DOHH2 (cell line): Measurements from ENCODE around the gene TRERF1.
"Not testable (repeated sequence)": the region's sequence is repeated elsewhere in the genome, so short reads cannot be mapped to it uniquely, and the experiment has no call there.

Experiments
- H3F3A ChIP-seq: fragments of 200-600 bp; sonication (generic), shearing (Covaris generic); 2 replicates; pipeline ENCODE4 v1.6.0; 2016; ENCODE audit warnings: antibody characterized with exemption, mild to moderate bottlenecking; ENCODE audit not compliant: control insufficient read depth, insufficient read depth
- H3K27ac ChIP-seq: fragments of 200-600 bp; sonication (generic); 2 replicates; pipeline ENCODE4 v1.5.1; 2014; ENCODE audit warnings: low read depth, mild to moderate bottlenecking, low read length, moderate library complexity
- H3K27me3 ChIP-seq: fragments of 200-600 bp; sonication (generic); 2 replicates; pipeline ENCODE4 v1.6.1; 2014; ENCODE audit warnings: mild to moderate bottlenecking, low read length, mixed read lengths; ENCODE audit not compliant: control insufficient read depth
- H3K36me3 ChIP-seq: fragments of 200-600 bp; sonication (generic); 2 replicates; pipeline ENCODE4 v1.6.1; 2014; ENCODE audit warnings: mild to moderate bottlenecking, low read length, moderate library complexity, mixed read lengths; ENCODE audit not compliant: control insufficient read depth
- H3K4me1 ChIP-seq: fragments of 200-600 bp; sonication (generic); 2 replicates; pipeline ENCODE4 v1.6.1; 2014; ENCODE audit warnings: mild to moderate bottlenecking, low read length, mixed read lengths; ENCODE audit not compliant: control insufficient read depth
- H3K4me2 ChIP-seq: fragments of 200-600 bp; sonication (generic); 2 replicates; pipeline ENCODE4 v1.6.0; 2014; ENCODE audit warnings: mild to moderate bottlenecking, low read length, moderate library complexity
- H3K4me3 ChIP-seq: fragments of 200-600 bp; sonication (generic); 2 replicates; pipeline ENCODE4 v1.5.1; 2014; ENCODE audit warnings: mild to moderate bottlenecking, low read length, mixed read lengths
- H3K79me2 ChIP-seq: fragments of 200-600 bp; sonication (generic); 2 replicates; pipeline ENCODE4 v1.6.1; 2014; ENCODE audit warnings: mild to moderate bottlenecking, low read length, mixed read lengths; ENCODE audit not compliant: control insufficient read depth
- H3K9me2 ChIP-seq: fragments of 200-600 bp; sonication (generic); replicated peaks from 2 replicates; pipeline ENCODE4 v1.6.1; 2014; ENCODE audit warnings: mild to moderate bottlenecking, low read length, mixed read lengths; ENCODE audit not compliant: control insufficient read depth
- H3K9me3 ChIP-seq: fragments of 200-600 bp; sonication (generic); 2 replicates; pipeline ENCODE4 v1.6.1; 2014; ENCODE audit warnings: antibody characterized with exemption, low read length, mixed read lengths; ENCODE audit not compliant: control insufficient read depth, insufficient read depth
- H4K20me1 ChIP-seq: fragments of 200-600 bp; sonication (generic); 2 replicates; pipeline ENCODE4 v1.6.0; 2014; ENCODE audit warnings: low read depth, mild to moderate bottlenecking, antibody characterized with exemption, low read length, moderate library complexity; ENCODE audit not compliant: control insufficient read depth, insufficient read depth
- EZH2phosphoT487 ChIP-seq: fragments of 200-600 bp; sonication (generic); IDR thresholded peaks from 2 replicates; pipeline ENCODE4 v1.6.1; 2017; ENCODE audit warnings: borderline replicate concordance, mild to moderate bottlenecking, antibody characterized with exemption, low read length, moderate library complexity, mixed read lengths
- TF ChIP-seq, protein P1 (sequence below): fragments of 200-600 bp; sonication (generic); IDR thresholded peaks from one replicate; pipeline ENCODE4 v1.5.1; 2014; ENCODE audit warnings: antibody characterized with exemption, mild to moderate bottlenecking, low read depth, low read length; ENCODE audit not compliant: poor library complexity, severe bottlenecking

TRERF1 gene

GRCh38 chr6:42210551-42210950 is 241.2 kb downstream of the TRERF1 start:
- H3K79me2 ChIP-seq = peaks cover 22% of the 10 kb centered on the region
- H3K9me2 ChIP-seq = no peaks in the 10 kb centered on the region
- no peaks in the 10 kb centered on the region for H3K9me3 ChIP-seq
- H3K36me3 ChIP-seq = peaks cover 78% of the 10 kb centered on the region
- no peaks in the 10 kb centered on the region for H3K27me3 ChIP-seq
- no peaks in the 10 kb centered on the region for H4K20me1 ChIP-seq
- no peak overlapping the region for H3K27ac ChIP-seq
- H3K4me1 ChIP-seq = peaks cover 9% of the 10 kb centered on the region
- TF ChIP-seq EZH2phosphoT487 = no peak
- TF ChIP-seq, protein P1, sequence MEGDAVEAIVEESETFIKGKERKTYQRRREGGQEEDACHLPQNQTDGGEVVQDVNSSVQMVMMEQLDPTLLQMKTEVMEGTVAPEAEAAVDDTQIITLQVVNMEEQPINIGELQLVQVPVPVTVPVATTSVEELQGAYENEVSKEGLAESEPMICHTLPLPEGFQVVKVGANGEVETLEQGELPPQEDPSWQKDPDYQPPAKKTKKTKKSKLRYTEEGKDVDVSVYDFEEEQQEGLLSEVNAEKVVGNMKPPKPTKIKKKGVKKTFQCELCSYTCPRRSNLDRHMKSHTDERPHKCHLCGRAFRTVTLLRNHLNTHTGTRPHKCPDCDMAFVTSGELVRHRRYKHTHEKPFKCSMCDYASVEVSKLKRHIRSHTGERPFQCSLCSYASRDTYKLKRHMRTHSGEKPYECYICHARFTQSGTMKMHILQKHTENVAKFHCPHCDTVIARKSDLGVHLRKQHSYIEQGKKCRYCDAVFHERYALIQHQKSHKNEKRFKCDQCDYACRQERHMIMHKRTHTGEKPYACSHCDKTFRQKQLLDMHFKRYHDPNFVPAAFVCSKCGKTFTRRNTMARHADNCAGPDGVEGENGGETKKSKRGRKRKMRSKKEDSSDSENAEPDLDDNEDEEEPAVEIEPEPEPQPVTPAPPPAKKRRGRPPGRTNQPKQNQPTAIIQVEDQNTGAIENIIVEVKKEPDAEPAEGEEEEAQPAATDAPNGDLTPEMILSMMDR = no peak
- no peak overlapping the region for H3K4me3 ChIP-seq
- H3K4me2 ChIP-seq = no peak overlapping the region
- H3F3A ChIP-seq = no peaks in the 10 kb centered on the region

- H3K9me2 ChIP-seq, H3K4me1 ChIP-seq, H3K27ac ChIP-seq, H3K4me2 ChIP-seq, H4K20me1 ChIP-seq, H3K9me3 ChIP-seq, H3F3A ChIP-seq, H3K27me3 ChIP-seq, H3K79me2 ChIP-seq, H3K4me3 ChIP-seq: not testable (repeated sequence)
- H3K36me3 ChIP-seq = peaks cover 68% of the 10 kb centered on the region
Observed at GRCh38 chr6:42207559-42207958, 244.2 kb downstream of the TRERF1 start.

DNA sequence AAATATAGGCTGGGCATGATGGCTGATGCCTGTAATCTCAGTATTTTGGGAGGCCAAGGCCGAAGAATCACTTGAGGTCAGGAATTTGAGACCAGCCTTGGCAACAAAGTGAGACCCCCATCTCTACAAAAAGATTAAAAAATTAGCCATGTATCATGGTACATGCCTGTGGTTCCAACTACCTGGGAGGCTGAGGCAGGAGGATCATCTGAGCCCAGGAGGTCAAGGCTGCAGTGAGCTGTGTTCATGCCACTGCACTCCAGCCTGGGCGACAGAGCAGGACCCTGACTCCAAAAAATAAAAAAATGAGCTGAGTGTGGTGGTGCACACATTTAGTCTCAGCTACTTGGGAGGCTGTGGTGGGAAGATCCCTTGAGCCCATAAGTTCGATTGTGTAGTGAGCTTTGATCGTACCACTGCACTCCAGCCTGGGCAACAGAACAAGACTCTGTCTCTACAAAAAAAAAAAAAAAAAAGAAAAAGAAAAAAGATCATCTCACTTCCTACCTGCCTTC is 246.9 kb downstream of the TRERF1 start:
- H3K27ac ChIP-seq = no peak overlapping the region
- H3K9me2 ChIP-seq = no peaks in the 10 kb centered on the region
- H3F3A ChIP-seq = no peaks in the 10 kb centered on the region
- no peaks in the 10 kb centered on the region for H4K20me1 ChIP-seq
- no peaks in the 10 kb centered on the region for H3K9me3 ChIP-seq
- no peak overlapping the region for H3K4me2 ChIP-seq
- peaks cover 49% of the 10 kb centered on the region for H3K36me3 ChIP-seq
- H3K4me1 ChIP-seq = peaks cover 8% of the 10 kb centered on the region
- H3K4me3 ChIP-seq = no peak overlapping the region
- no peaks in the 10 kb centered on the region for H3K27me3 ChIP-seq
- TF ChIP-seq, protein P1 = no peak
- H3K79me2 ChIP-seq = no peaks in the 10 kb centered on the region

GRCh38 chr6:42203183-42203582 is 248.5 kb downstream of the TRERF1 start:
- Histone ChIP-seq H3K4me2 (no peak overlapping the region), H3F3A (no peaks in the 10 kb centered on the region), H3K36me3 (peaks cover 33% of the 10 kb centered on the region)

DNA sequence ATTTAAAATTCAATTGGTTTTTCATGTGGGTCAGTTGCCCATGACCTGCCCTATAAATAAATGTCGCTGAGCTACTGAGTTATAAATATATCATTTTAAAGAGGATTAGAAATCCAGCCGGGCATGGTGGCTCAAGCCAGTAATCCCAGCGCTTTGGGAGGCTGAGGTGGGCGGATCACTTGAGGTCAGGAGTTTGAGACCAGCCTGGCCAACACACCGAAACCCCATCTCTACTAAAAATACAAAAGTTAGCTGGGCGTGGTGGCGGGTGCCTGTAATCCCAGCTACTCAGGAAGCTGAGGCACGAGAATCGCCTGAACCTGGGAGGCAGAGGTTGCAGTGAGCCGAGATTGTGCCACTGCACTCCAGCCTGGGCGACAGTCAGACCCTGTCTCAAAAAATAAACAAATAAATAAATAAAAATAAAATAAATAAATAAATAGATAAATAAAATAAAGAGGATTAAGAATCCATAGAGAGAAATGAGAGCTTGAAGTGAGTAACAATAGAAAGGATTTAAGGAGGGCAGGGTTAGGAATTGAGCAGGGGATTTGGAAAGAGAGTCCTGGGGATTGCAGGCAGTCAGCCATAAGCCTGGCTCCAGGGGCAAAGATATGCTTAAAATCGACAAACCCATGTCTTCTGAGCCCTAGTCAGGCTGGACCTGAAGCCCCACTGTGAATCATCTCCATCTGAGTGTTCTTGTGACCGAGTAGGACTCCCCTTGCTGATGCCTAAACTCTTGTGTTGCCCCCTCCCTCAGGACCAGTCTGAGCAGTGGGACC is 249.4 kb downstream of the TRERF1 start:
- H3F3A ChIP-seq, H3K9me2 ChIP-seq: not testable (repeated sequence)
- H3K36me3 ChIP-seq = peaks cover 26% of the 10 kb centered on the region

More at GRCh38 chr6:42203183-42203582, 248.5 kb downstream of the TRERF1 start:
- Histone ChIP-seq H3K79me2 (no peaks in the 10 kb centered on the region), H3K9me3 (no peaks in the 10 kb centered on the region), H4K20me1 (no peaks in the 10 kb centered on the region), H3K4me3 (no peak overlapping the region), H3K4me1 (peaks cover 15% of the 10 kb centered on the region), H3K9me2 (no peaks in the 10 kb centered on the region), H3K27ac (no peak overlapping the region), H3K27me3 (no peaks in the 10 kb centered on the region)
- TF ChIP-seq EZH2phosphoT487 = no peak
- TF ChIP-seq, protein P1 = no peak

More for the DNA sequence above, 249.4 kb downstream of the TRERF1 start:
- H3K4me2 ChIP-seq, H3K27me3 ChIP-seq, H3K9me3 ChIP-seq, H3K27ac ChIP-seq, H3K79me2 ChIP-seq, H3K4me3 ChIP-seq, H4K20me1 ChIP-seq: not testable (repeated sequence)
- H3K4me1 ChIP-seq = peaks cover 15% of the 10 kb centered on the region
